Fibroblast of gingiva (primary cell): ENCODE data around the gene TMEM9.

Source experiments
- DNase-seq: peaks from one replicate; pipeline ENCODE4 v3.0.0-alpha.2; 2011; ENCODE audit warnings: low read depth

Gene TMEM9

GRCh38 chr1:201126832-201127754 lies 27.2 kb downstream of the TMEM9 start, which contains the start of gene ASCL5:
ASCL5 (minus strand) TSS chr1:201127184; CDS start chr1:201115372, 11,812 bp downstream.
- no peak for DNase-seq

DNA sequence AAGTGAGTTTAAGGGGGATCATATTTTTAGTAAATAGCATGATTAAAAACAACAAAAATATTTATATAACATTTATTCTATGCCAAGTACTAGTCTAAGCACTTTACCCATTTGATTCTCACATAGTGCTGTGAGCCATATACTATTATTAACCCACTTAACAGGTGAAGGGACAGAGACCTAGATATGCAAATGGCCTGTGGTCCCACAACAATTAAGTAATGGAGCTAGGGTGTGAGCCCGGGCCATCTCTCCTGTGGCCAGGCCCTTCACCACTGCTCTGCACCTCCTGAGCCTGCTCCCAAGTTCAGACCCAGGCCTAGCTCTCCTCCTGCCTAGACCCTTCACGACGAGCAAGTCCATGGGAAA lies 27.8 kb downstream of the TMEM9 start:
- no peak for DNase-seq

GRCh38 chr1:201125800-201126199 lies 28.5 kb downstream of the TMEM9 start:
- no peak for DNase-seq

- no peak for DNase-seq
Observed at GRCh38 chr1:201125019-201125418, 29.3 kb downstream of the TMEM9 start.

GRCh38 chr1:201123866-201124265 lies 30.4 kb downstream of the TMEM9 start:
- DNase-seq: no peak

DNA sequence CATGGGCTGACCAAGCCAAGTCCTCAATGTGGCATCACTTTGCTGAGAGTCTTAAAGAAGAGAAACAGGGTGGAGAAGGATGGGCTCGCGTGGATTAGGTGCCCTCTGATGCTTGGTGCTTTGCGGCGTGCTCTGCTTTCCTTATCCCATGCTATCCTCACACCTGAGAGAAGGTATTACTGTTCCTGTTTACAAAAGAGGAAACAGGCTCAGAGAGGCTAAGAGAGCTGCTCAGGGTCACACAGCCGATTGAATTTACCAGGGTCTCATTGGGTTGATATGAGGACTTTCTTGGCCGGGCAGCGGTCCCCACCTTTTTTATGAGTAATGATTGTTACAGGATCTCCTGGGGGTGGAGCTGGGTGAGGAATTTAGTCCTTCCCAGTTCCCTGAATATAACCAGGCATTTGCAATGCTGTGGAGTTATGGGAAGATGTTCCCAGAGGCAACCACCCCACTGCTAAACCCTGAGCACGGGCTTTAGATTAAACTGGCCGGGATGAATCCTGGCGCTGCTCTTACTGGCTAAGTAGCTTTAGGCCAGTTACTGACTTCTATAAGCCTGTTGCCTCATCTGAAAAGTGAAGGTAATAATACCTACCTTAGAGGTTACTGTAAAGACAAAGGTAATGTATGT lies 31.8 kb downstream of the TMEM9 start:
- DNase-seq: no peak

DNA sequence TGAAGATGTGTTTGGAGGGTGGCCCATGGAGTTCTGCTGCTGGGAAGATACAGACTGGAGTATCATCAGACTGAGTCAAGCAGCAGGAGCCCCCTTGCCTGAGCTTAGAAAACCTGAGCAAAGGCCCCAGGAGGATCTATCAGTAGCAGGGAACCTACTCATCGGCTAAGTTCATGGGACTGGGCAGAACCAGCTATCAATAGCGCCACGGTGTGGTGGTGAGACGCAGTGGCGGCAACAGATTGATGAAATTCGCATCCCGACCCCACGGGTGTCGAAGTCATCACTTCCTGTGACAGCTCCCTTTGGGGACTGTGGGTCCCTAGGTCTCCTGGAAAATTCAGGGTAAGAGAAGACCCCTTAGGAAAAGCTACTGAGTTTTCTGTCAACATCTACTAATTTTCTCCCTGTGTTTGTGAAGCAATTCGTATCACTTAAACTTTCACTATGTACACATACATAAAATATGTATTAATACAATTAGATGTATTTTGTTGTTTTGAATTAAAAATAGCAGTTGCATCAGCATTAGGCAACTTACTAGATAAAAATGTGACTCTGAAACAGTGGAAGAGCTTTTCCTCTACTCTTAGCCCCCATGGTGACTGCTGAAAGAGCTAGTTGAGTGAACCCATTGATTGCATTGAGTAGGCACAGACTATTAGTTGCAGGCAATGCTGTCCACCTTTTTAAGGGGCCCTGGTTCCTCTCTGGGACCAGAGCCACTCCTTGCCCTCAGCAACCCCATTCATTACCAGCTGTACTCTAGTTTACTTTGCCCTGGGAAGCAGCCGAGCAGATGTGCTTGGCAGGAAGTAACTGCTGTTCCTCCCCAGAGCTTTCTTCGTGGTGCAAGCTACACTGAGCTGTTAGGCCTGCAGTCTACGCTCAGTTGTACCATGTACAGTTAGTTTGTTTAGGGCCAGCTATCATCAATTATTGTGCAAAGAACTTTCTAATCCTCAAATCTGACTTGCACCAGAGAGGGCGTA lies 34.8 kb downstream of the TMEM9 start:
- peak; percentile 28 for DNase-seq

GRCh38 chr1:201116091-201116490 lies 38.2 kb downstream of the TMEM9 start:
- DNase-seq: no peak

DNA sequence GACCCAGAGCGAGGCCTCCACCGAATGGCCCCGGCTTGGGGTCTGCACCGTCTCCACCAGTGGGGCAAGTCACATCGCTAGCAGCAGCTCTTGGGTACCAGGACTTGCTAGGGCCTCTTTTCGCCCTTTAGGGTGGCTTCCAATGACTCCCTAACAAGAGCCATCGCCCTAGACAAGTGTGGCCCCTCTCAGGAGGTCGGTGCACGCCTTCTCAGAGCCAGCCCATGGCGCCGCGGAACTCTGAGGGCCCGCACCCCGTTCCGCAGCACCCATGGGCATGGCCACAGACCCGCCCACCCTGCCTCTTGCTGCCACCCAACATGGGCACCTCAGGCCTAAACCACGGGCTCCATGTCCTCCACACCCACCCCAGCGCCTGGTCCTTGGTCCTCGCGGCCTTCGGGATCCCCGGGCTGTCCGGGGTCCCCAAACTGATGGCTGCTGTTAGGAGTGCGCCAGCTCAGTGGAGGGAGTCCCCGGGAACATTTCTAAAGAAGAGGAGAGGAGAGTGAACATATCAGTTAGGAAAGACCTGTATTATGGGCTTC lies 38.8 kb downstream of the TMEM9 start:
- DNase-seq: no peak

- DNase-seq: peak; percentile 80
Observed at GRCh38 chr1:201114245-201115131, 39.8 kb downstream of the TMEM9 start.

DNA sequence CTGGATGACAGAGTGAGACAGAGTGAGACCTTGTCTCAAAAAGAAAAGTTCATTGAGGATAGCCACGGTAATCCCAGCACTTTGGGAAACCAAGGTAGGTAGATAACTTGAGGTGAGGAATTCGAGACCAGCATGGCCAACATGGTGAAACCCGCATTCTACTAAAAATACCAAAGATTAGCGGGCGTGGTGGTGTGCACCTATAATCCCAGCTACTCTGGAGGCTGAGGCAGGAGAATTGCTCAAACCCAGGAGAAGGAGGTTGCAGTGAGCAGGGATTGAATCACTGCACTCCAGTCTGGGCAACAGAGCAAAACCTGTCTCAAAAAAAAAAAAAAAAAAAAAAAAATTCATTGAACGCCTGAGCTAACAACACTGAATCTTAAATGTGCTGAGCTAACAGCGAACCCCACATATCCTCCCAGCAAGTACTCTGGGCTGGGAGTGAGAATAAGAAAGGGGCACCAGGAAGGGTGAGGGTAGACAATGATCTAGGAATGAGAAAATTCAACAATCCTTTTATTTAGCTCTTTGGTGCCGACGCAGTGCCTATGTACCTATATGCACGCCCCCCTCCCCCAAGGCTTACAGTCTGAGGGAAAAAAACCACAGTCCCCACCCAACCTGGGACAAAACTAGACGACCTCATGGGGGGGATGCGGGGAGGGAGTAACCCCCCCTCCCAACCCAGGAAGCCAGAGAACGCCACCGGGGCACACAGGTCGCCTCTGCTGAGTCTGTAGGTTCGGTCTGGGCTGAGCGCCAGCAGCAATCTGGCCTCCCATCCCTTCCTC lies 40.6 kb downstream of the TMEM9 start:
- no peak for DNase-seq

DNA sequence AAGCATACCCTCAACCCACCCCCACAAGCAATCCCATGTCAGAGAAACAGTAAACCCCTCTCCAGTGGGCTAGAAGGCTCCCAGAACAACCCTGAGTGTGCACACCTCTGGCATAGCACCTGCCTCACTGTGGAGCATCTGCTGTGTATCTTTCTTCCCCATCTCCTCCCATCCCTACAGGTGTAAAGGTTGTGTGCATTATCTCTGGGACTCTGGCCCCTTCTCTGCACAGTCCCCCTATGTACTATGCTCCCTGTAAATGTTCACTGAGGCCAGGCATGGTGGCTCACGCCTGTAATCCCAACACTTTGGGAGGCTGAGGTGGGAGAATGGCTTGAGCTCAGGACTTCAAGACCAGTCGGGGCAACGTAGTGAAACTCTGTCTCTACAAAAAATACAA lies 41.3 kb downstream of the TMEM9 start:
- no peak for DNase-seq

- no peak for DNase-seq
Observed at GRCh38 chr1:201112173-201112731, 42.0 kb downstream of the TMEM9 start, which contains the start of gene CACNA1S. CACNA1S (minus strand) TSS chr1:201112426; CDS start chr1:201112339, 87 bp downstream.

GRCh38 chr1:201111672-201112071 lies 42.6 kb downstream of the TMEM9 start:
- no peak for DNase-seq

GRCh38 chr1:201111156-201111555 lies 43.1 kb downstream of the TMEM9 start:
- no peak for DNase-seq

- no peak for DNase-seq
Observed at GRCh38 chr1:201110616-201111015, 43.7 kb downstream of the TMEM9 start.

DNA sequence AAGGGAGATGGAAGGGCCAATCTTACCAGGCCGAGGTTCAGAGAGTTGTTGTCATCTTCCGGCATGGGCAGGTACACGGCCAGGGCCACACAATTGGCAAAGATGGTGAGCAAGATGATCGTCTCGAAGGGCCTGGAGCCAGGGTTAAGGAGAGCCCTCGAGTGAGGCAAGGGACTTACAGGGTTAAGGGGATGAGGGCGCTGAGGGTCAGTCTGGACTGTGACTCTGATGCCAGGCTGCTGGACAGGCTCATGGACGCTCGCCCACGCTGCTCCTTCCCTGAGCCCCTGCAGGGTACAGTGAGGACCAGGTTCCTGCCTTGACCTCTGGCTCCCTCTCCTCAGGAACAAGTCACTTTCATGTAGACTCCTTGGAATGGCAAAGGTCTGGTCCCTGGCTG lies 44.1 kb downstream of the TMEM9 start:
- no peak for DNase-seq

GRCh38 chr1:201109651-201110050 lies 44.6 kb downstream of the TMEM9 start:
- no peak for DNase-seq

DNA sequence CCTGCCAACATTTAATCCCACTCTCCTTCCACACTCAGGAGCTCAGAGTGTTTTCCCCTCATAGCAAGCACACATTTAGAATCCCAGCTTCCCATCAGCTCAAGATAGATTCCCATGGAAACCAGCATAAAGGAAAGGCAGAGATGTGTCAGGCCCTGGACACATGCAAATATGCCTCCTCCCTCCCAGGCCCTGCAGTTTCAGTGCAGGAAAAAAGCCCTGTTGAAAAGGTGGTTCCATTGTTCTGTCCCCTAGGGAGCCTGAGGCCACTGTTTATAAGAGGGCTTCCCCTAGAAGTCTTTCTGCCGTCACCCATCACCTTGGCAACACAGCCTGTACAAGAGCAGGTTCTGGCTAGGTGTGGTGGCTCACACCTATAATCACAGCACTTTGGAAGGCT lies 45.7 kb downstream of the TMEM9 start:
- DNase-seq: no peak

DNA sequence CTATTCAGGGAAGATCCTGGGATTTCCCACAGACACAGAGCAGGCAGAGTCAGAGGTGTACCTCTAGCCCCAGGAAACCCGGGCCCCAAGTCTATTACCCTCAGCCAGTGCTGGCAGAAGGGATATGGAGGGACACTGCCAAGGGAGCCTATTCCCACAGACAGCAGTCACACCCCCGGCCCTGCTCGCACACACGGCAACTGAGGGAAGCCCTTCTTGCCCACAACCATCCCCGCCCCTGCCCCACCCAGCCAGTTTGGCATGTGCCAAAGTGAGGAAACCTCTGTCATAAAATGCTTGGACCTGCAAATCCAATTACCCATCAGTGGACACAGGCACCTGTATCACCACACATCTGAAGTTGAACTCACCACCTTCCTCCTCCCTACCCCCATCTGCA lies 48.6 kb downstream of the TMEM9 start:
- DNase-seq: no peak
